ENCODE measurements around the gene HOXA2.

DNA sequence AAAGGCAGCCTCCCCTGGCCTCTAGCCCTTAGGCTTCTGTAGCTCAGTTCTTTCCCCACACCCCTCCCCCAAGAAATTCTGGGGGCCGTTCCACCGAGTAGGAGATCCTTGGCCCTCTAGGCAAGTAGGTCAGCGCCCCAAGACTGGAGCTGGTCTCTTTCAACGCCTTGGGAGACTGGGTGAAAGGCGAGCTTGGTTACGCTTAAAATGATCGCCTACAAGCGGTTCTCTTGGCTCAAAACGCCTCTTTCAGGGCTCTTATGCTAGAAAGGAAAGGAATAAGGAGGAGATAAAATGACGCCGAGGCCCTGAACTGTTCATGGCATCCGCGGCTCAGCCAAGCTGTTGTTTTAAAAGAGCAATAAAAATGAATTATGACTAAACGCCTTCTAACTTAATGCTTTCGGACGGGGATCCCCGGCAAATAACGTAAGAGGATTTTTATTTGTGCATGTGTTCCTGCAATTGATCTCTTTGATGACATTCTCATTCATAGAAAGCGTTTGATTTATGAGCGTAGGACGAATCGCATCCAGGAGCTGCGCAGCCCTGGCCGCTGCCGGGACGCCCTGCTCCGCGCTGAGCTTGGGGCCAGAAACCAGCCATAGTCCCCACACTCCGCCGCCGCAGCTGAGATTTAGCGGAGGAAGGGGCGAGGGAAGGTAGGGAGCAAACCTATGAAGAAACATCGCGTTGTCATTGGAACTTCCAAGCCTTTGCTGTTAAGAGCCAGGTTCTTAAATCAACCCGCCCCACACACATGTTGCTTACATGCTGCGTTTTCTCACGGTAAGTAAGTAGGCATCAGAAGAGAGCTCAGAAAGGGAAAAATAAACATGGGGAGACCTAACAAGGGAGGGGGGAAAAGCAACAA, 3.7 kb downstream of the HOXA2 start:
- TF ChIP-seq, protein P1, sequence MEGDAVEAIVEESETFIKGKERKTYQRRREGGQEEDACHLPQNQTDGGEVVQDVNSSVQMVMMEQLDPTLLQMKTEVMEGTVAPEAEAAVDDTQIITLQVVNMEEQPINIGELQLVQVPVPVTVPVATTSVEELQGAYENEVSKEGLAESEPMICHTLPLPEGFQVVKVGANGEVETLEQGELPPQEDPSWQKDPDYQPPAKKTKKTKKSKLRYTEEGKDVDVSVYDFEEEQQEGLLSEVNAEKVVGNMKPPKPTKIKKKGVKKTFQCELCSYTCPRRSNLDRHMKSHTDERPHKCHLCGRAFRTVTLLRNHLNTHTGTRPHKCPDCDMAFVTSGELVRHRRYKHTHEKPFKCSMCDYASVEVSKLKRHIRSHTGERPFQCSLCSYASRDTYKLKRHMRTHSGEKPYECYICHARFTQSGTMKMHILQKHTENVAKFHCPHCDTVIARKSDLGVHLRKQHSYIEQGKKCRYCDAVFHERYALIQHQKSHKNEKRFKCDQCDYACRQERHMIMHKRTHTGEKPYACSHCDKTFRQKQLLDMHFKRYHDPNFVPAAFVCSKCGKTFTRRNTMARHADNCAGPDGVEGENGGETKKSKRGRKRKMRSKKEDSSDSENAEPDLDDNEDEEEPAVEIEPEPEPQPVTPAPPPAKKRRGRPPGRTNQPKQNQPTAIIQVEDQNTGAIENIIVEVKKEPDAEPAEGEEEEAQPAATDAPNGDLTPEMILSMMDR (IDR thresholded peaks at IDR 0.05) = no peak
- no peak for TF ChIP-seq POLR2A (IDR thresholded peaks at IDR 0.05)
